ENCODE measurements around the gene TNS3.
A peak's percentile ranks its signal among the peaks of the same experiment; 100 is the strongest.

Gene TNS3

DNA sequence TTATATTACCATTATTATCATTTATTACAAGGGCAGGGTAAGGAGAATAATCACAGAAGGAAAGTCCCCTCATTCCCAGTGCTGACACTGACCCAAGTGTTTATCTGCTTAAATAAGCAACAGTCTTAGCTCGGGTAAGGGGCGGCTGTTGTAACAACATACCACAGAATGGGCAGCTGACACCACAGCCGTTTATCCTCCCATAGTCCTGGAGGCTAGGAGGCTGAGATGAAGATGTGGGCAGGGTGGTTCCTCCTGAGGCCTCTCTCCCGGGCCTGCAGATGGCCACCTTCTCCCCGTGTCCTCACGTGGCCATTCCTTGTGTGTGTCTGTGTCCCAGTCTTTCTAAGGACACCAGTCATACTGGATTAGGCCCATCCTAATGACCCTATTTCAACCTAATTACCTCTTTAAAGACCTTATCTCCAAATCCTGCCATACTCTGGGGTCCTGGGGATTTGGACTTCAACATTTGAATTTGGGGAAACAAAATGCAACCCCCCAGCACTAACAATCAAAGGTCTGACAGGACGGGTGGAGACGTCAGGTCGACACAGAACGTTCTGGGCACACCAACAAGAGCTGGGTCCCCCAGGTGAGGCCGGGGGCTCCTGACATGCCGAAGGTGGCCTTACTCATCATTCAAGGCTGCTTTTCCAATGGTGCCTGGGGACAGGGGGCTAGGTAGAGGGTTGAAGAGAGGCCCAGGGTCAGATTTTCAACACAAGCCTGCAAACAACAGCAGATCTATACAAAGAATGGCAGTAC, 93.5 kb downstream of the TNS3 start:
- DNase-seq (ENCODE audit: low read depth, low spot score): no peak

GRCh38 chr7:47485640-47486435, 96.1 kb downstream of the TNS3 start:
- no peak for DNase-seq (ENCODE audit: low read depth, low spot score)

DNA sequence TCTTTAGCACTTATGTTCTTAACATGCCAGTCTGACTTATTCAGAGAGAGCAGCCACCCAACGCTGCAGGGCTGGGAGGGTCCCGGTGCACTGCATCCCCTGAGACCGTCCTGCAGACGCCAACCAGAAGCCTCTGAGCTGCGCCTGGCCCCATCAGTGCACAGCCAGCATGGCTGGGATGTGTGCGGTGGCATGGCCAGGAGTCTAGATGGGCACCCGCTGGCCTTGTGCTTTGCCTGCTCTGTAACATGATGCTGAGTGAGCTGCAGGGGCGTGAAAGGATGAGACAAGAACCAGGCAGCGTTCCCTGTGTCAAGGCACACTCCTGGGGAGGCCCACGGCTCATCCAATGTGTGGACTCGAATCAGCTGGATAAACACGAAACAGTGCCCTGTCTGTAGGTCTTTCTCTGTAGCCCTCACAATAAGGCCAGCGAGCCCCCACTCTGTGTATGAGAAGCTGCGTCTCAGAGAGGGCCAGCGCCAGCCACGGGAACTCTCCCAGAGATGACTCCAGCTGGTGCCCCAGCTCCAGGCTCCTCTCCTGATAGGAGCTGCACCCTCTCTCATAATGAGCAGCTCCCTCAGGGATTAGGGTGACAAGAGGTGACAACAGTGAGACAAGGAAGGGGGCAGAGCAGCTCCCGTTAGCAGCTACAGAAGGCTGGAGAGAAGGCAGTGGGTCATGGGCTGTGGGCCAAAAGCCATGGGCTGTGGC, 96.8 kb downstream of the TNS3 start:
- DNase-seq (ENCODE audit: low read depth, low spot score): no peak

- no peak for DNase-seq (ENCODE audit: low read depth, low spot score)
Measured at GRCh38 chr7:47484457-47484856, 97.5 kb downstream of the TNS3 start.

GRCh38 chr7:47483604-47484273, 98.2 kb downstream of the TNS3 start:
- DNase-seq (ENCODE audit: low read depth, low spot score): no peak

- peak; percentile 93 for DNase-seq (ENCODE audit: low read depth, low spot score)
Measured at GRCh38 chr7:47482013-47482875, 99.7 kb downstream of the TNS3 start.

DNA sequence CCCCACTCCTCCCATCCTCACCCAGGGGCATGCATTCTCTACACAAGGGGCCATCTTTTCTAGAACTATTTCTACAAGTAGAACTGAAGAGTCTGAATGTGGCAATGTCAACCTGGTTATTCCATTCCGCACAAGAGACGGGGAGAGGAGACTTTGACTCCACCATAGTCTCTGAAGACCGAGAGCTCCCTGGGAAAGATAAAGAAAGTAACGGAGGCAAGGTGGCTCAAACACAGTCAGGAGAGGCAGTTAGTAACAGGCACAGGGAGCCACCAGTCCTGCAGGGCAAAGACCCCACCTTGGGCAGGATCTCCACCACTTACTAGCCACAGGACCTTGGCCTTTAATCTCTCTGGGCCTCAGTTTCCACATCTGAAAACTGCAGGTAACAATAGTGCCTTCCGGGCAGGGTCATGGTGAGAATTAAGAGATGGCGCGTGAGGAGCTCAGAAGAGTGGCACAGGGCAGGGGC, 100.3 kb downstream of the TNS3 start:
- no peak for DNase-seq (ENCODE audit: low read depth, low spot score)

DNA sequence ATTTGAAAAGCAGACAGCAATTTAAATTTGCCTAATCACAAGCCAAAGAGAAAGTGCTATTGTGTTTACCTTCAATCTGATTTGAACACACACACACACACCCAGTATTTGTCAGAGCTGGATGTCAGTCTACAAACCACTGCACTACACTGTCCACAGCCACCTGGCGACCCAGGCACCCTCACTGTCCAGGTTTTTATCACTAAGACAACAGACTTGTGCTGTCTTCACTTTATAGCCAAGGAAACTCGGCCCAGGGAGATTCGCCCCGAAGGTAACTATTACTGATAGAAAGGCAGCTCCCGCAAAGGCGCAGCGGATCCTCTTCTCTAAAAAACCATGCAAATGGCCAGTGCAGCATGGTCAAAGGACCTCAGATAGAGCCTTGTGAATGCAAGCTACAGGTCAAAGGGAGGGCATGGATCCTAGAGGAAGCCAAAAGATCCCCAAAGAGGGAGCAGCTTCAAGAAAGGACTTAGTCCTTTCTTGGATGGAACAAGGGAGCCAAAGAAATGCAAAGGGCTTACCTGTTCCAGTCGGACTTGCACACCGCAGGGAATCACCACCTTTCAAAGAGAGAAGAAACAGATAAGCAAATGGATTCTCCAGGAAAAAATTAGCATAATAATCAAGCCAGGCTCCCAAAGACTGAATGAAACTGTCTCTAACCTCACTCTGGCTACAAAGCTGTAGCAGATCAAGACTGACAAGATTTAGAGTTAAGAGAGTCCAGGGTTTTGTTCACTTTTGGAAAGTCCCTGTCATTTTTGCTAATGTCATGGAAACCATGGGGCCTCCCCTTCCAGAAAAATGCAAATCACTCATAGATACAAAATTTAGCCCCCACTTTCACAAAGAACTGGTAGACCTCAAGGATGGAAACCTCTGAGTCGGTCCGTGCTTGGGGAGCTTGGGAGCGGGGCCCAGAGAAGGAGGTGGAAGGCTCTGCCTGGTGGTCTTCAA, 101.1 kb downstream of the TNS3 start:
- DNase-seq (ENCODE audit: low read depth, low spot score): no peak

GRCh38 chr7:47479821-47480575, 101.9 kb downstream of the TNS3 start:
- DNase-seq (ENCODE audit: low read depth, low spot score): no peak

DNA sequence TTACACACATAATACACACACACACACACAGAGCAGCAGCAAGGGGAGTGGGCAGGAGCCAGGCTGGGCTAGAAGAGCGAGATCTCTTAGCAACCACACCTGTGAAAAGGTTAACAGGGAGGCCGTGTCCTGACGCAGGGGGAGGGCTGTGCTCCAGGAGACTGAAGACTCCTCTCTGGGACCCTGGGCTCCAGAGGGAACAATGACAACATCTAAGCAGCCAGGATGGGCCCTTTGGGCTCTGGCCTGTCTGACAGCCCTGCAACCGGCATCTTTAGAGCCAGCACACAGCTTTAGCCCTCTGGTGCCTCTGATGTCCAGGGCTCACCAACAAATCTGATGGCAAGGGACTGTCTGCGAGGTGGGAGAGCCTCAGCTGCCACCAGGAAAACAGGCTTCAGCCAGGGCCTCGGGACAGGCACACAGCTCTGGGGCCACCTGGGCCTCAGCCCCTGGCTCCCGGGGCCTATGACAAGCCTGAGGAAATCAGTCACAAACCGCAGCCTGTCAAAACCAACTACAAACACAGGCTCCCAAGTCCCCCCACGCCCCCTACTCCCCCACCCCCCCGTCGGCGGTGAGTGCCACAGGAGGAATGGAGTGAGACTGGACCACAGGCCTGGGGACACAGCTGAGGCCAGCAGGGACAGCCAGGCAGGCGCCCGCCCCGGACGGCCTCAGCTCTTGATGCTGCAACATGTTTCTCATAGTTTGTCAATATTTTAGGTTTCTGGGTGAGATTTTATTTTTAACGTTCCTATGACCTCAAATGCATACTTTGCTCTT, 102.8 kb downstream of the TNS3 start:
- no peak for DNase-seq (ENCODE audit: low read depth, low spot score)

DNA sequence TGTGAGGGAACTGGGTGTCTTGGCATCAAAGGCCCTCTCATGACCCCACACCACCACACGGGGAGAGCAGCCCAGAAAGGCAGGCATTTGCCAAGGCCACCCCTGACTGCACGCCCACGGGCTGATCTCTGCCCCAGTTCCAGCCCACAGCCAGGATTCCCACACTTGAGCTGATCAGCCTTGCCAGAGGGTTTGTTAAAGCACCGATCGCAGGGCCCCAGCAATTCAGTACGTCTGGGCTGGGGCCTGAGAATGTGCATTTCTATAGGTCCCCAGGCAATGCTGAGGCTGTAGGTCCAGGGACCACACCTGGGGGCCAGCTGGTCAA, 103.9 kb downstream of the TNS3 start:
- DNase-seq (ENCODE audit: low read depth, low spot score): no peak

DNA sequence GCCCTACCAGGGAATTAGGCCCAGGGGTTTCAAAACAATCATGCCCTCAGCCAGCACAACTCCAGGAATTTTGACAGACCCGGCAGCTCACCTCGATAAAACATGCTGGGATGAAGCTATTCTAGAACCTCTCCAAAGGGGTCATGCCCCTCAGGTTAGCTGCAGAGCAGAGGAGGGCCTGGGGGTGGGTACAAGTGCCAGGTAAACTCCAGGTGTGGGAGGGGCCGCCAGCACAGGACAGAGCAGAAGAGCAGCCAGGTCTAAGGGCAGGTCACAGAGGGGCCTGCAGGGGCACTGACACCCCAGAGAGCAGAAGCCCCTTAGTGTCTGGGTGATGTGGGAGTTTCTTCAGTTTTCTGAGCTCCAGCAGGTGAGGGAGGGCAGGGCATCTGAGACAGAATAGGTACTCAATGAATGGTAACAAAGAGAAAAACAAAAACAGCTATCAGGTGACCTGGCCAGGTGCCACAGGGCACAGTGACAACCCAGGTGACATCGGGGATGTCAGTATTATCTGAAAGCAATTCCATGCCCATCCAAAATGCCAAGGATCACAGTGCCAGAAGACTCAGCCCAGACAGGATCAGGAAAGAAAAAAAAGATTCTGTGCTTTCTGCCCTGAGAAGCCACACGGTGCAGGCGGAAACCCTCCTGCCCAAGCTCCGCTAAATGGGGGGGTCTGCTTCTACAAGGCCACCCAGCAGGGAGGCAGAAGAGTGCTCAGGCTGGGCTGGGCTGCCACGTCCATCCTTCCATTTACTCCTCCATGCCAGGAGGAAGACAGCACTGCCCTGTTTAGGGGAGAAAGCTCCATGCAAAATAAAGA, 104.5 kb downstream of the TNS3 start:
- DNase-seq (ENCODE audit: low read depth, low spot score): no peak

DNA sequence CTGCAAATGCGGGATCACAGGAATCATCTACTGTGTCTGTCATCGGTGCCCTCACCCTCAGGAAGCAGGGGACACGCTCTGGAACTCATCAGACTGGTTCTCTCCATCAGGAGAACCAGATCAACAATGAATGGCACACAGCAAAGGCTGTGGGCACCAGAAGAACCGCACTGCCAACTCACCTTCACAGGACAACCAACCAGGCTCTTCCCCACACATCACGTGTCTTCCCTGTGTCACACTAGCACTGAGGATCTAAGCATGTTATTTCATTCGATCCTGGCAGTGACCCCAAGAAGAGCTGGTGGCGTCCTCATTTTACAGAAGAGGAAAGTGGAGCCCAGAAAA, 106.1 kb downstream of the TNS3 start:
- no peak for DNase-seq (ENCODE audit: low read depth, low spot score)

DNA sequence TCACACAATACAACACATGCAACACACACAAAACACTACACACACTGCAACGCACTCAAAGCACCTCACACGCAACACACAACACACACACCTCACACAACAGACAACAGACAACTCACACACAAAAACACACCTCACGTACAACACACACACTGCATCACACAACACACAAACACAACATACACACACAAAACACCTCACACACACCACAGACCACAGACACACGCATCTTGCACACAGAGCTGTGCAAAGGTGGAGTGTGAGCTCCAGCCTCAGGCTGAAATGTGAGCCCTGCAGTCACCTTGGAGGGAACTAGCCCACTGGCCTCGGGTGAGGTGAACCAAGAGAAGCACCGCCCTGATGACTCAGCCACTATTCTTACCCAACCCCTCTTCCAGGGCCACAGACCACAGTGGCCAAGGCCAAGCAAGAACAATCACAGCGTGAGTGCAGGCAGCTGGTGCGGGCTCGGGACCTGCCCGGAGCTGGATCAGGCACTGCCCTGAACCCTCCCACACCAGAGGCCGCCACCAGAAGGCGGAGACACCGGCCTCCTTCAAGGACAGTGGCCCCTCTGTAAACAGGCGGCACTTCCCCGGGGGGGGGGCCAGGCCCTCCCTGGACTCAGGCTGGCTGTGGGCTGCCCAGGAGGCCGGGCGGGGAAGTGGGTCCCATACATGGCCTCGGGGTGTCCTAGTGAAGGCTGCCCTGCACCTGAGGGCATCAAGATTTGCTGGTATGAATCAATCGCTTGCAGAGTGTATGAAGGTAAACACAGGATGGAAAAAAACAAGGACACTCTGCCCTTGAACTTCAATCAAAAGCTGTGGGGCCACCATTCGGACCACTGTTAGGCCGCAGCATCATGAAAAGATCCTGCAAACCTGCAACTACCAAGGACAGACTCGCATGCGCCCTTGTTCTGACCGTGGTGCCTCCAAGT, 106.7 kb downstream of the TNS3 start:
- DNase-seq (ENCODE audit: low read depth, low spot score): peak; percentile 97

- DNase-seq (ENCODE audit: low read depth, low spot score): no peak
Measured at GRCh38 chr7:47474211-47474936, 107.5 kb downstream of the TNS3 start.

All from astrocyte of the hippocampus (primary cell).